Measurements from ENCODE around the gene GLMP.
A peak's percentile ranks its signal among the peaks of the same experiment; 100 is the strongest.

The GLMP gene

DNA sequence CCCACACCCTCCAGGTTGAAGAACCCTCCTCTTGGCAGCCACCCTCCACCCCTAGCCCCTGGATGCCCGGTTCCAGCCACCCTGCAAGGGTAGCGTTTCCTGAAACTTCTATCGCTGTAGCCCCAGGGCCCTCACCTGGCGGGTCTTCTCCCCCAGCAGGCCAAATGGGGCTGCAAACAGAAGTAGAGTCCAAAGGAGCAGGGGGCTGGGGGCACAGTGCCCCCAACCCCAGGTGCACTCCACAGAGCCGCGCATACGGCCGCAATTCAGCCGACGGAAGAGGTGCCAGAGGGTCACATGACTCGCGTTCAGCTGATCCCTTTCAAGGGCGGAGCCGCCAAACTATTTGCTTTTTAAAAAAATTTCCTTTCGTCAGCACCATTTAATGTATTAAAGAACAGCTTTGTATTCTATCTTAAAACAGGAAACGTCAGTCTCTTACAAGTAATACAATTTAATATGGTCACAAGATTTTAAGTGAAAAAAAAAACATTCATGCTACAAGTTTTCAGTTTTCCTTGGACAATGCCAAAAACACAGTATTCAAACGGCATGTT lies at the start of gene GLMP:
TSS of gene GLMP (minus strand) at position 289 of the 557 bp plus-strand sequence. CDS start at position 255, 34 bp downstream.
- TF ChIP-seq, protein P1, sequence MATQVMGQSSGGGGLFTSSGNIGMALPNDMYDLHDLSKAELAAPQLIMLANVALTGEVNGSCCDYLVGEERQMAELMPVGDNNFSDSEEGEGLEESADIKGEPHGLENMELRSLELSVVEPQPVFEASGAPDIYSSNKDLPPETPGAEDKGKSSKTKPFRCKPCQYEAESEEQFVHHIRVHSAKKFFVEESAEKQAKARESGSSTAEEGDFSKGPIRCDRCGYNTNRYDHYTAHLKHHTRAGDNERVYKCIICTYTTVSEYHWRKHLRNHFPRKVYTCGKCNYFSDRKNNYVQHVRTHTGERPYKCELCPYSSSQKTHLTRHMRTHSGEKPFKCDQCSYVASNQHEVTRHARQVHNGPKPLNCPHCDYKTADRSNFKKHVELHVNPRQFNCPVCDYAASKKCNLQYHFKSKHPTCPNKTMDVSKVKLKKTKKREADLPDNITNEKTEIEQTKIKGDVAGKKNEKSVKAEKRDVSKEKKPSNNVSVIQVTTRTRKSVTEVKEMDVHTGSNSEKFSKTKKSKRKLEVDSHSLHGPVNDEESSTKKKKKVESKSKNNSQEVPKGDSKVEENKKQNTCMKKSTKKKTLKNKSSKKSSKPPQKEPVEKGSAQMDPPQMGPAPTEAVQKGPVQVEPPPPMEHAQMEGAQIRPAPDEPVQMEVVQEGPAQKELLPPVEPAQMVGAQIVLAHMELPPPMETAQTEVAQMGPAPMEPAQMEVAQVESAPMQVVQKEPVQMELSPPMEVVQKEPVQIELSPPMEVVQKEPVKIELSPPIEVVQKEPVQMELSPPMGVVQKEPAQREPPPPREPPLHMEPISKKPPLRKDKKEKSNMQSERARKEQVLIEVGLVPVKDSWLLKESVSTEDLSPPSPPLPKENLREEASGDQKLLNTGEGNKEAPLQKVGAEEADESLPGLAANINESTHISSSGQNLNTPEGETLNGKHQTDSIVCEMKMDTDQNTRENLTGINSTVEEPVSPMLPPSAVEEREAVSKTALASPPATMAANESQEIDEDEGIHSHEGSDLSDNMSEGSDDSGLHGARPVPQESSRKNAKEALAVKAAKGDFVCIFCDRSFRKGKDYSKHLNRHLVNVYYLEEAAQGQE (IDR thresholded peaks at IDR 0.05; ENCODE audit: low read depth): no peak
- TF ChIP-seq NFIC (IDR thresholded peaks at IDR 0.05) (peak; percentile 38), ZBTB7A (IDR thresholded peaks at IDR 0.05; ENCODE audit: low read depth) (peak; percentile 32; the same call in 1 of the 2 replicates), TEAD4 (IDR thresholded peaks at IDR 0.05) (0 out of 2 replicates have a peak, but pooled peaks have one; percentile 18)
- TF ChIP-seq, protein P2, sequence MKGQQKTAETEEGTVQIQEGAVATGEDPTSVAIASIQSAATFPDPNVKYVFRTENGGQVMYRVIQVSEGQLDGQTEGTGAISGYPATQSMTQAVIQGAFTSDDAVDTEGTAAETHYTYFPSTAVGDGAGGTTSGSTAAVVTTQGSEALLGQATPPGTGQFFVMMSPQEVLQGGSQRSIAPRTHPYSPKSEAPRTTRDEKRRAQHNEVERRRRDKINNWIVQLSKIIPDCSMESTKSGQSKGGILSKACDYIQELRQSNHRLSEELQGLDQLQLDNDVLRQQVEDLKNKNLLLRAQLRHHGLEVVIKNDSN (IDR thresholded peaks at IDR 0.05): peak; percentile 98

DNA sequence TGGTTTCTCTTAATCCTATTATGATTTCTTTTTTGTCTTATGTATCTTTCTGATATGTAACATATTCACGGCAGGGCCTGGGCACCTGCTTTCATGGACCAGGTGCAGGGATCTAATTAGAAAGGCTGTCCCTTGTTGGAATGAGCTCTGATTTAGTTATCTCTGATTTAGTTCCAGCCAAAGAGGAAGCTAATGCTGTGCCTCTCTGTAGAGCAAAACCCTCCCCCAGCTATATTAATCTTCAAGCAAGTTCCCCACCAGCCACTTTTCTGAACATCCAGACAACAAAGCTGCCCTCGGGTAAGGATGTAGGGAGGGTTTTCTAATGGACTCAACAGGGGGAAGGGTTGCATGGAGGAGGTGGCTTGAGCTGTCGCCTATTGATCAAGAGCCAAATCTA lies 48.9 kb upstream of the GLMP start:
- TF ChIP-seq EP300 (IDR thresholded peaks at IDR 0.05; ENCODE audit: borderline replicate concordance) (no peak), TEAD4 (IDR thresholded peaks at IDR 0.05) (no peak), FOXM1 (IDR thresholded peaks at IDR 0.05; ENCODE audit: borderline replicate concordance, low read depth) (no peak), NFIC (IDR thresholded peaks at IDR 0.05) (no peak), ZBTB7A (IDR thresholded peaks at IDR 0.05; ENCODE audit: low read depth) (no peak), RAD21 (IDR thresholded peaks at IDR 0.05; ENCODE audit: low read depth) (no peak), TAF1 (IDR thresholded peaks at IDR 0.05; ENCODE audit: low read depth) (no peak), TCF12 (IDR thresholded peaks at IDR 0.05; ENCODE audit: low read depth) (no peak), CEBPB (IDR thresholded peaks at IDR 0.05) (no peak), EGR1 (IDR thresholded peaks at IDR 0.05) (no peak), YY1 (IDR thresholded peaks at IDR 0.05; ENCODE audit: low read depth) (no peak)
- TF ChIP-seq, protein P1 (IDR thresholded peaks at IDR 0.05; ENCODE audit: low read depth): no peak

- TF ChIP-seq CREB1 (IDR thresholded peaks at IDR 0.05; ENCODE audit: low read depth): no peak
- TF ChIP-seq, protein P2 (IDR thresholded peaks at IDR 0.05): no peak
- no peak for TF ChIP-seq ZBTB7A (IDR thresholded peaks at IDR 0.05; ENCODE audit: low read depth)
- no peak for TF ChIP-seq RAD21 (IDR thresholded peaks at IDR 0.05; ENCODE audit: low read depth)
- TF ChIP-seq TEAD4 (IDR thresholded peaks at IDR 0.05): no peak
- TF ChIP-seq TCF12 (IDR thresholded peaks at IDR 0.05; ENCODE audit: low read depth): no peak
- TF ChIP-seq, protein P3, sequence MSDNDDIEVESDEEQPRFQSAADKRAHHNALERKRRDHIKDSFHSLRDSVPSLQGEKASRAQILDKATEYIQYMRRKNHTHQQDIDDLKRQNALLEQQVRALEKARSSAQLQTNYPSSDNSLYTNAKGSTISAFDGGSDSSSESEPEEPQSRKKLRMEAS (IDR thresholded peaks at IDR 0.05): no peak
- TF ChIP-seq CEBPB (IDR thresholded peaks at IDR 0.05): no peak
- TF ChIP-seq TAF1 (IDR thresholded peaks at IDR 0.05; ENCODE audit: low read depth): no peak
- no peak for TF ChIP-seq EGR1 (IDR thresholded peaks at IDR 0.05)
- TF ChIP-seq YY1 (IDR thresholded peaks at IDR 0.05; ENCODE audit: low read depth): no peak
- TF ChIP-seq NFIC (IDR thresholded peaks at IDR 0.05): no peak
Observed at GRCh38 chr1:156342166-156342955, 46.9 kb upstream of the GLMP start.

DNA sequence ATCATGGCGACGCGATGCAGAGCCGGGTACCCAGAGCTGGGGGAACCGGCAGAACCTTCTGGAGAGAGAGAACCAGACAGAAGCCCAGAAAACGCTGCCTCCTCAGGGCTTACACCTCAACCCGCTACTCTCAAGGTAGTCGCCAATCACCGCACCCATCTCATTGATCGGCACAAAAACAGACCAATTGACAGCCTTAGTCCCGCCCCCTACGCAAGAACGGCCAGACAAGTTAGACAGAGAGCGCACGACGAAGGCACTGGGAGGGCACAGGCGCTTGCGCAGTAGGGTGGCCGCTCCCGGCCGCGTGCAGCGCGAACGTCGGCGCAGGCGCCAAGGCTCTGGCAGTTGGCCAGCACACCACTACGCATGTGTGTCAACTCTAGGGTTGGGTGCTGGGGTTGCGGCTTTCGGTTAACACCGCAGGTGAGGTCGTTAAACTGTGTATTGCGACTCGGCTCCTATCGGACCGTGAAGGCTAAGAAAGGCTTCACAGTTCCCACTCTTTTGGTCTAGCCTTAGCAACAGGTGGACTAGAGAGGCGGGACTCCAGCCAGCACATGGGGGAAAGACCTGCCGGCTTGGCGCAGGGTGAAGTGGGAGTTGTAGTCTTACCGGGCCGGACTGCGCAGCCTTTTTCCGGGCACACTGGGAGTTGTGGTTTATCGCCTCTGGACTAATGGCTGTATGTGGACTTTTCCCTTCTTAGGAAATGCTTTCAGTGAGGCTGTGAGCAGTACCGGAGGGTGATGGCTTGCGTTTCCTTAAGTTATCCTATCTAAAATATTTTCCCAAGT lies 42.9 kb upstream of the GLMP start, which contains the start of the genes CCT3 and TSACC:
TSS of gene CCT3 (minus strand) at position 113 of the 797 bp plus-strand sequence. CDS start at position 5, 108 bp downstream.
TSS of gene TSACC (plus strand) at position 347 of the 797 bp plus-strand sequence. CDS start 1,232 bp downstream, outside the sequence.
- TF ChIP-seq EGR1 (IDR thresholded peaks at IDR 0.05) (no peak), CREB1 (IDR thresholded peaks at IDR 0.05; ENCODE audit: low read depth) (peak; percentile 69), RAD21 (IDR thresholded peaks at IDR 0.05; ENCODE audit: low read depth) (no peak), YY1 (IDR thresholded peaks at IDR 0.05; ENCODE audit: low read depth) (peak; percentile 82), TEAD4 (IDR thresholded peaks at IDR 0.05) (no peak), TCF12 (IDR thresholded peaks at IDR 0.05; ENCODE audit: low read depth) (peak; percentile 40), FOXM1 (IDR thresholded peaks at IDR 0.05; ENCODE audit: borderline replicate concordance, low read depth) (no peak), NFIC (IDR thresholded peaks at IDR 0.05) (peak; percentile 83), TAF1 (IDR thresholded peaks at IDR 0.05; ENCODE audit: low read depth) (peak; percentile 88)
- TF ChIP-seq, protein P1 (IDR thresholded peaks at IDR 0.05; ENCODE audit: low read depth): no peak
- TF ChIP-seq, protein P2 (IDR thresholded peaks at IDR 0.05): peak; percentile 61
- TF ChIP-seq, protein P3 (IDR thresholded peaks at IDR 0.05): peak; percentile 91

Measured in Ishikawa (cell line).